ENCODE results near the gene PADI2.

GRCh38 chr1:17027900-17028299, 91.4 kb downstream of the PADI2 start:
- no peak for TF ChIP-seq POLR2A (IDR thresholded peaks at IDR 0.05)
- no peak for TF ChIP-seq CTCF (IDR thresholded peaks at IDR 0.05)
